Esophagus muscularis mucosa (tissue), 4 donors: ENCODE data around the gene MSI2. TPM values are rescaled to one million over a fixed set of nuclear protein-coding genes. Genes with fewer than 3 reads are reported as not detected.

Source experiments
- DNase-seq: peaks from one replicate; pipeline ENCODE4 v3.0.0-alpha.2; 2017; ENCODE audit errors: extremely low spot score
- H3K27ac ChIP-seq, 4 donors: fragments of 200-600 bp; sonication (generic); replicated peaks in 1 of 4; 1 replicate in 3 of 4; 2 replicates in 1 of 4; pipeline ENCODE4 v1.5.1; 2016 to 2019; ENCODE audit warnings: mild to moderate bottlenecking in 1 of 4
- H3K27me3 ChIP-seq, 4 donors: fragments of 200-600 bp; sonication (generic); one replicate each; pipeline versions ENCODE4 v1.5.1 to v1.6.0; 2016 to 2019
- H3K36me3 ChIP-seq, 4 donors: fragments of 200-600 bp; sonication (generic); one replicate each; pipeline ENCODE4 v1.5.1; 2016 to 2019
- H3K4me1 ChIP-seq, 4 donors: fragments of 200-600 bp; sonication (generic); one replicate each; pipeline ENCODE4 v1.5.1; 2016 to 2019
- H3K4me3 ChIP-seq, 4 donors: fragments of 200-600 bp; sonication (generic); 1 replicate in 2 of 4; 2 replicates in 2 of 4; pipeline ENCODE4 v1.5.1; 2016 to 2019; ENCODE audit warnings: mild to moderate bottlenecking in 4 of 4, moderate library complexity in 1 of 4
- H3K9me3 ChIP-seq, 4 donors: fragments of 200-600 bp; sonication (generic); 1 replicate in 3 of 4; 2 replicates in 1 of 4; pipeline ENCODE4 v1.5.1; 2016 to 2019
- CTCF ChIP-seq, 3 experiments: fragments of 200-600 bp in 2 of 3; fragments of 450-650 bp in 1 of 3; sonication (generic) in 2 of 3; IDR thresholded peaks; one replicate each; pipeline ENCODE4 v1.5.1; 2017 to 2019; ENCODE audit warnings: antibody characterized with exemption in 3 of 3, mild to moderate bottlenecking in 2 of 3, moderate library complexity in 1 of 3
- EP300 ChIP-seq: sonication (generic); formaldehyde crosslinking; IDR thresholded peaks from one replicate; pipeline ENCODE4 v1.6.1; 2017; ENCODE audit warnings: antibody characterized with exemption
- POLR2A ChIP-seq: fragments of 450-650 bp; IDR thresholded peaks from one replicate; pipeline ENCODE4 v1.6.1; 2017; ENCODE audit warnings: antibody characterized with exemption, moderate library complexity, mild to moderate bottlenecking, low read depth
- POLR2AphosphoS5 ChIP-seq, 2 donors: sonication (generic); formaldehyde crosslinking; IDR thresholded peaks; one replicate each; pipeline ENCODE4 v1.6.1; 2017; ENCODE audit warnings: antibody characterized with exemption in 2 of 2
- WGBS: methylation state at CpG from one replicate; pipeline ENCODE4 v1.1.5; 2018; 5-methylcytosine and 5-hydroxymethylcytosine counted together
- intact Hi-C: fragments of 100-400 bp; cut with DNase I; formaldehyde crosslinking; loops from one replicate; pipeline ENCODE4 v1.15.1; 2023
- total RNA-seq, 4 donors: library from RNA; depleted of rRNA; stranded (reverse); fragments of >200 nt; gene quantifications; one replicate each; pipeline versions ENCODE4 v1.1.0 to v1.2.1, GENCODE V29; 2016

Gene MSI2
- total RNA-seq, 4 donors from 2014 or later = 28.8 to 39.0 (median 29.6) TPM

GRCh38 chr17:57502811-57503241 is 246.5 kb downstream of the MSI2 start:
- no peaks in the 10 kb centered on the region for H3K27me3 ChIP-seq
- H3K27ac ChIP-seq = no peak overlapping the region
- DNase-seq = no peak
- no peaks in the 10 kb centered on the region for H3K9me3 ChIP-seq
- H3K4me1 ChIP-seq = peaks cover 10 to 18% (median 16%) of the 10 kb centered on the region in 4 donors
- H3K36me3 ChIP-seq = no peaks in the 10 kb centered on the region
- intact Hi-C loops = no loop called here
- 85% methylated on average over 2 of the region's 2 CpGs for WGBS
- TF ChIP-seq EP300 = no peak
- TF ChIP-seq CTCF (IDR thresholded peaks at IDR 0.05) = no peak
- TF ChIP-seq POLR2A = no peak
- TF ChIP-seq POLR2AphosphoS5 (IDR thresholded peaks at IDR 0.05) = no peak
- no peak overlapping the region for H3K4me3 ChIP-seq

- Histone ChIP-seq H3K9me3 (no peaks in the 10 kb centered on the region), H3K27ac (no peak overlapping the region)
- WGBS = 97% methylated on average over 8 of the region's 8 CpGs
Observed at GRCh38 chr17:57504208-57504607, 247.9 kb downstream of the MSI2 start.

GRCh38 chr17:57505841-57506773 is 249.8 kb downstream of the MSI2 start:
- Histone ChIP-seq H3K9me3 (no peaks in the 10 kb centered on the region), H3K27me3 (no peaks in the 10 kb centered on the region), H3K4me1 (peaks cover 10 to 21% (median 18%) of the 10 kb centered on the region in 4 donors), H3K36me3 (no peaks in the 10 kb centered on the region), H3K27ac (peak overlapping the region in 2 of 4 donors; percentile 0 to 32), H3K4me3 (no peak overlapping the region)
- WGBS = 74% methylated on average over 21 of the region's 21 CpGs
- no peak for DNase-seq
- intact Hi-C loops = no loop called here
- TF ChIP-seq EP300 = no peak
- no peak for TF ChIP-seq CTCF (IDR thresholded peaks at IDR 0.05)
- TF ChIP-seq POLR2AphosphoS5 (IDR thresholded peaks at IDR 0.05) = no peak
- no peak for TF ChIP-seq POLR2A

More at GRCh38 chr17:57504208-57504607, 247.9 kb downstream of the MSI2 start:
- no peak for DNase-seq
- Histone ChIP-seq H3K4me3 (no peak overlapping the region), H3K4me1 (peaks cover 10 to 21% (median 18%) of the 10 kb centered on the region in 4 donors), H3K27me3 (no peaks in the 10 kb centered on the region), H3K36me3 (no peaks in the 10 kb centered on the region)
- intact Hi-C loops = no loop called here
- TF ChIP-seq POLR2AphosphoS5 (IDR thresholded peaks at IDR 0.05) (no peak), POLR2A (no peak)

GRCh38 chr17:57506774-57507127 is 250.4 kb downstream of the MSI2 start:
- H3K27me3 ChIP-seq = no peaks in the 10 kb centered on the region

More at GRCh38 chr17:57506774-57507127, 250.4 kb downstream of the MSI2 start:
- Histone ChIP-seq H3K27ac (peak overlapping the region in 2 of 4 donors; percentile 0 to 32), H3K36me3 (no peaks in the 10 kb centered on the region), H3K4me3 (no peak overlapping the region), H3K9me3 (no peaks in the 10 kb centered on the region), H3K4me1 (peaks cover 10 to 21% (median 18%) of the 10 kb centered on the region in 4 donors)
- DNase-seq = no peak
- TF ChIP-seq CTCF (IDR thresholded peaks at IDR 0.05) (no peak), EP300 (no peak), POLR2AphosphoS5 (IDR thresholded peaks at IDR 0.05) (no peak), POLR2A (no peak)
- 83% methylated on average over 1 of the region's 1 CpG for WGBS
- intact Hi-C loops = no loop called here
